Cortex of kidney (tissue), 1 donor: Measurements from ENCODE around the gene PRPF18.
"Not testable (repeated sequence)": the region's sequence is repeated elsewhere in the genome, so short reads cannot be mapped to it uniquely, and the experiment has no call there.

ENCODE experiments used
- DNase-seq: peaks from one replicate; lab custom pipeline; 2025; lab: John Stamatoyannopoulos, UW

Gene PRPF18

GRCh38 chr10:13586676-13587355 lies at the start of gene PRPF18:
PRPF18 (plus strand) TSS chr10:13586965; CDS start chr10:13587087, 122 bp downstream.
- peak; percentile 18 for DNase-seq

- not testable (repeated sequence) for DNase-seq
These were observed 48.8 kb upstream of the PRPF18 start for GRCh38 chr10:13537985-13538384.

GRCh38 chr10:13542533-13542932 lies 44.2 kb upstream of the PRPF18 start:
- no peak for DNase-seq

- DNase-seq, result no peak
These were observed 36.0 kb upstream of the PRPF18 start for GRCh38 chr10:13550802-13551201.

GRCh38 chr10:13555884-13556510 lies 30.8 kb upstream of the PRPF18 start:
- no peak for DNase-seq

- no peak for DNase-seq
These were observed 27.6 kb upstream of the PRPF18 start for GRCh38 chr10:13559124-13559700.

GRCh38 chr10:13560597-13560996 lies 26.2 kb upstream of the PRPF18 start:
- no peak for DNase-seq

- DNase-seq, result no peak
These were observed 23.0 kb upstream of the PRPF18 start for GRCh38 chr10:13563481-13564445.

- no peak for DNase-seq
These were observed 22.2 kb upstream of the PRPF18 start for GRCh38 chr10:13564576-13564975.

- no peak for DNase-seq
These were observed 19.7 kb upstream of the PRPF18 start for GRCh38 chr10:13567030-13567429.

GRCh38 chr10:13571541-13571940 lies 15.2 kb upstream of the PRPF18 start:
- no peak for DNase-seq

GRCh38 chr10:13573960-13574359 lies 12.8 kb upstream of the PRPF18 start:
- DNase-seq, result no peak

- DNase-seq, result no peak
These were observed 1.5 kb upstream of the PRPF18 start for GRCh38 chr10:13585195-13585751.

- DNase-seq, result no peak
These were observed 822 bp upstream of the PRPF18 start for GRCh38 chr10:13585943-13586342.

- DNase-seq, result no peak
These were observed 626 bp downstream of the PRPF18 start for GRCh38 chr10:13587391-13587790.

GRCh38 chr10:13589316-13589715 lies 2.6 kb downstream of the PRPF18 start:
- DNase-seq, result no peak

GRCh38 chr10:13590886-13591285 lies 4.1 kb downstream of the PRPF18 start:
- DNase-seq, result no peak

- DNase-seq, result no peak
These were observed 5.5 kb downstream of the PRPF18 start for GRCh38 chr10:13592306-13592705.

GRCh38 chr10:13593535-13593934 lies 6.8 kb downstream of the PRPF18 start:
- no peak for DNase-seq

- DNase-seq, result no peak
These were observed 7.9 kb downstream of the PRPF18 start for GRCh38 chr10:13594641-13595040.

GRCh38 chr10:13597909-13598308 lies 11.1 kb downstream of the PRPF18 start:
- DNase-seq, result no peak
